D341Med (cell line): ENCODE data around the gene MIEF1.

ENCODE experiments used
- DNase-seq: peaks from one replicate; pipeline ENCODE4 v3.0.0; 2012; ENCODE audit warnings: low spot score

Gene MIEF1

DNA sequence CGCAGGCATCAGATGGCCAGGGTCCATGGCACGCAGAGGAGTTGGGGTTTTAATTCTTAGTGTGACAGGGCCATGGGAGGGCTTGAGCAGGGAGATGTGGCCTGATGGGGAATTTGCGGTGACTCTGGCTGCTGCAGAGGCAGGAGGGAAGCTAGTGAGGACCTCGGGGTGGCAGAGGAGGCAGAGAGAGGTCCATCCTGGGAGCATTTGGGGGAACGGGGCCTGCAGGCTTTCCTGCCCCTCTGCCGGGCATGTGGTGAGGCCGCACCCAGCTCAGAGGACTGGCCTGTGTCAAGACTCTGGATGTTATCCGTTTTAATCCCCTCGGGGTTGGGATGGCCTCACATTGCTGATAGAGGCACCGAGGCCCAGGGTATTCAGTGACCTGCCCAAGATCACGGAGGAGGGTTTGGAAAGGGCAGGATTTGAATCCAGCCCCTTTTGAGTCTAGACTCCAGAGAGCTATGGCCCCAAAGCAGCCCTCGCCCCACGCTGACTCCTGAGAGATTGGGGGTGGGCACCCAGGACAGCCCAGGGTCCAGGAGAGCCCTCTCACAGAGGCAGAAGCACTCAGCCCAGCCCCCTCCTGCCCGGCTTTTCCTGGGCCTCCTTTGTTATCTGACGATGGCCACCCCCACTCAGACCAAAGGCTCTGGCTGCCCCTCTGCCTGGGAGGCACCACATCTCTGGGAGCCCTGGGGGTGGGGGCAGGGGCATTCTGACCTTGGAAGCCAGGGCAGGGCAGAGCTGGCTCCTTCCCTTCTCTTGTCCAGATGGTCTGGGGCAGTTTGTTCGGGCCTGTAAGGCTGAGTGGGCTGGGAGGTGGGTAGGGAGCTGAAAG lies 31.4 kb upstream of the MIEF1 start:
- DNase-seq, result no peak

DNA sequence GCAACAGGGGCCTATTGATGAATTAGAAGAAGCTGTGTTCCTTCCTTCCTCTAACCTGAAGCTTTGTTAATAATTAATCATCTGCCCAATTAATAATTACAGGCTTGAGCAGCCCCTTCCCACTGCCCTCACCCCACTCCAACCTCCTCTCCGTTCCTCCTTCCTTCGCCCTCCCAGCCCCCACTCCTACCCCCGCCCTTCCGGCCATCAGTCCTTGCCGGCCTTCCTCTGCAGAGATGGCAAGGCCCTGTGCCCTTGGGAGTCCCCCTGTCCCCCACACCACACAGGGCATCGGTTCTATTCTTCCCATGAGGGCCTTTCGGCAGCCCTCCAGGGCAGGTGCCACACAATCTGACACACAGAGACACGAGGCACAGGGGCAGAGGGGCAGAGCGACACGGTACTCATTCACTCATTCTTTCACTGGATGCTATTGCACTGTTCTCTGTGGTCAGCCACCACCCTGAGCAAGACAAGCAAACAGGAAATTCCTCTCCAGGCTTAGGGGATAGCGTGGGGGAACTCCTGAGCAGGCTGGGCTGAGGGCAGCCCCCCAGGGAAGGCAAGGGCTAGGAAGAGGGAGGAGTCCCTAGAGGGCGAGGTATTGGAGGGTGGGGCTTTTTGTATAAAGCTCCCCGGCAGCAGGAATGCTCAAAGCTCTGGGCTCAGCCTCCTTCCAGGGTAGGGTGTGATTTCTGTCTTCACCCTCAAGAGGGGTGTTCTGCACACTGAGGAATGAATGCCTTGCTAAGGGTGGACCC lies 30.5 kb upstream of the MIEF1 start:
- no peak for DNase-seq

DNA sequence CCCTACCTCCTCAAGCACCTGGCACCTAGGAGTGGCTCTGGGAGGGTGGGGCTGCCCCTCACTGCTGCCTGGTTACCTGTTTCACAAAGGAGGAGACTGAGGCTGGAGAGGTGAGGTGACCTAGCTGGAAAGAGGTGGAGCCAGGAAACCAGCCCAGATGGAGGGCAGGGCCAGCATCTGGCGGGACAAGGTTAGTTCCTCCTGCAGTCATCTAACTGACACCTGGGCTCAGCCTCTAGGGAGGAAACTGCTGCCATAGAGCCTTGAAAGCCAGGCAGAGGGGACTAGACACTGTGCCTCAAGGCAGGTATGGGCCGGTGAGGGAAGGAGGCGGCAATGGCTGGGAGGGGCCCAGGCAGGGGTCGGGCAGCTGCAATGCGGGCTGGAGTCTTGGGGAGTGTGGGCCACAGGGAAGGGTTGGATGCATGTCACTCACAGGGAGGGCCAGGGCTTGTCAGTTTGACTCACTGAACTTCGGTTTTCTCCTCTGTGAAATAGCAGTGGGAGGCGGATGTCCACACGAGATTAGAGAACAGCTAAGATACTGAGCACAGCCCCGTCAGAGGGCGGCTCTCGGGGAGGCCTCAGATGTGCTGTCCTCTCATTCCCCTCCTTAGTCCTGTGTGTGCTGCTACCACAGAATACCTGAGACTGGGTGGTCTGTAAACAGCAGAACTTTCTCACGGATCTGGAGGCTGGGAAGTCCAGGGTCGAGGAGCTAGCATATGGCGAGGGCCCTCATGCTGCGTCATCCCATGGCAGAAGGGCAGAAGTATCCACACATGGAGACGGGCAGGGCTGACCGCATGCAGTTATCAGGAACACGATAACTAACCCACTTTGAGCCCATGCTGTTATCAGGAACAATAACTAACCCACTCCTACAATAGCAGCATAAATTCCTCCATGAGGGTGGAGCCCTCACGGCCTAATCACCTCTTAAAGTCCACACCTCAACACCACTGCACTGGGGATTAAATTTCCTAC lies 29.2 kb upstream of the MIEF1 start:
- no peak for DNase-seq

DNA sequence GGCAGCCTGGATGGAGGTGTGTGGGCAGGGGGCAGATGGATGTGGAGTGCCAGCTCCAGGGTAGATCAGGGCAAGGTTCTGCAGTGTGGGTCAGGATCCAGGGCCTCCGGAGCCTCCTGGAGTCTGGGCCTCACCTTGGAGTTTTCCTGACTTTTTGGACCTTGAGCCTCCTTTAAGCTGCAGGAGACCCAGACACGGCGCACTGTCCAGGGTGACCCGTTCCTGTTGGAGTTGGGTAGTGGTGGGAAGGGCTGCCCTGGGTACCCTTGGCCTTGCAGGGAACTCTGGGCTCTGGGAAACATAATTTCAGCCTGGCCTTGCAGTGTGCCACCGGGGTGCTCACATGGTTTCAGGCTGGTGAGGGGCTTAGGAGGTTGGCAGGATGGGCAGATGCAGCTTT lies 28.2 kb upstream of the MIEF1 start:
- no peak for DNase-seq

DNA sequence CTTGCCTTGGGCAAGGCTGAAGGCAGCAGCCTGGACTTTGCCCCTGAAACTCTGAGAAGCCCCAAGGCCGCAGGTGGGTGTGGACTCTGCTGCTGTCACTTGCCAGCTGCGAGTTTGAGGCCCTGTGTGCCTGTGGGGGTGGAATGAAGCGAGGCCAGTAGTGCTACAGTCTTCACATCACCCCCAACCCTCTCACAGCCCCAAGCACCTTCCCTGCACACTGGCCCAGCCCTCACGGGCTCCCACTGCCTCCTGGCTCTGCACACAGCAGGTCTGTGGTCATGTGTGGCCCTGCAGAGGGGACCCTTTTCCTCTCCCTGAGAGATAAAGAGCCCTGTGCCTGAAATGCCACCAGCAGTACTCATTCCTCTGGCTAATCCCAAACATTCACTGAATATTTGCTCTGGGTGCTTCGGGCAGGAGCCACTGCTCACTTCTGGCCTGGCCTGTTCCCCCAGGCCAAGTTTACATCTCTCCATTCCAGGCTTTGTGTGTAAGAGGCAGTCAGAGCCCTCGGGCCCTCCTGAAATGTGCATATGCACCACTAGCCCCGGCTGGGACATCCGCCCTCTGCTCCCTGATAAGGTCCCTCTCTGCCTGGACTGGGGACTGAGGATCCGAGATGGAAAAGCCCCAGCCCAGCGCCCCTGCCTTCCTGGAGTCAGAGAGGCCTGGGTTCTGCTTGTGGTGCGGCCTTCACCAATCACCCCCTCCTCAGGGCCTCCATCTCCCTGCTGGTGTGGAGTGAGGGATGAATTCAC lies 27.6 kb upstream of the MIEF1 start:
- no peak for DNase-seq

DNA sequence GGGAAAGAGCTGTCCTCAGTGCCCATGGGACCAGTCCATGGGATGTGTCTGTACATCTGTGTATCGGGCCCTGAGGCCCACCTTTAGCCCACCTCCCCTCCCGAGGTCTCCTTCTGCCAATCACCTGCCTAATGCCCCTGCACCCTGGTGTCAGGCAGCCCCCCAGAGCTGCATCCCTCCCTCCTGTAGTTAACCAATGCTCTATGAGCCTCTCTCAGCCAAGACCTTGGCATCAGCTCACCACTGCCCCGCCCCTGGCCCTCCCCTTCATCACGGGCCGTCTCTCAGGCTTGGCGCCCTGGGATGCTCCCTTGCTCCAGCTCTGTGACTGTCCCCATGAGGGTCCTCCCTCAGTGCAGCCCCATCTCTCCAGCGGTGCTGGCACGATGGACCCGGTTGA lies 26.8 kb upstream of the MIEF1 start:
- DNase-seq, result no peak

DNA sequence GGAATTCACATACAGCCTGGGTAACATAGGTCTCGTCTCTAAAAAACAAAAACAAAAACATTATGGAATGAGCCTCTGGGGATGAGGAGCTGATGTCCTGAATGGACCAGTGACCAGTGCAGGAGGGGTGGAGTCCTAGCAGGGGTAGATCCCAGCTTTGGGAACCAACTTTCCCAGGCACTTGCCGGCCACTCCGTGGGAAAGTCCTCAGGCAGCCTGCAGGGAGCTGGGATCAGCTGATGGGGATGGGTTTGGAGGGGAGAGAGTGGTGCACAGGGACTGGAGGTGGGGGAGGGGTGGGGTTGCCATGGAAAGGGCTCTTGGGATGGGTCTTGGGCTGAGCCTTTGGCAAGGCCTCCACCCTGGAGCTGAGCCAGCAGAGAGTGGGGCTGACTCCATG lies 26.2 kb upstream of the MIEF1 start:
- DNase-seq, result no peak

DNA sequence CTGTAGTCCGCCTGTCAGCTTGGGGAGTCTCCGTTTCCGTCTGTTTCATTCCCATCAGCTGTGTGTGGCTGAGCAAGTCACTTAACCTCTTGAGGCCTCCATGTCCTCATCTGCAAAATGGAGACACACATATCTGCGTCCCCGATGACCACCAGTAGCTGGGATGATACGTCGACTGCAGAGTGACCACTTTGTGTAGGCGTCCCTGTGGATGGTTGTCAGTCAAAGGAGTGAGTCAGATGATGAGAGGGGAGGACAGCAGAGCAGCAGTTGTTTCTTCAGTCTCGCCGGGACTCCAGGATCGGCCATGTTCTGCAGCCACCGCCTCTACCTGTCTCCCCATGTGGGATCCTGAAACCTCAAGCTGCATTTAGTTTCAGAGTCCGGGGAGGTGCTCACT lies 25.4 kb upstream of the MIEF1 start:
- no peak for DNase-seq

DNA sequence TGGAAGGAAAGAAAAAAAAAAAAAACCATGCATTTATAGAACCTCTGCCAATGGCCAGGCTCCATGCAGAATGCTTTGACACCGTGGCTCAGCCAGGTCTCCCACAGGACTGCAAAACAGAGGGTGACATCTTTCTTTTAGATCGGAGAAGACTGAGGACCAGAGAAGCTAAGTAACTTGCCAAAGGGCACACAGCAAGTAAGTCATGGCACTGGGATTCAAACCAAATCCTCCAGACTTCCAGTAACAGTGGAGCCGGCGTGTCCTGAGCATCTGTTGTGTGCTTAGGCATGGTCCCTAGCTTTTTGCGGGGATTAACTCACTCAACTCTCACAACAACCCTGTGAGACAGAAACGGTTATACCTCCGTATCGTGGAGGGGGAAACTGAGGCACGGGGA lies 24.5 kb upstream of the MIEF1 start:
- DNase-seq, result no peak

DNA sequence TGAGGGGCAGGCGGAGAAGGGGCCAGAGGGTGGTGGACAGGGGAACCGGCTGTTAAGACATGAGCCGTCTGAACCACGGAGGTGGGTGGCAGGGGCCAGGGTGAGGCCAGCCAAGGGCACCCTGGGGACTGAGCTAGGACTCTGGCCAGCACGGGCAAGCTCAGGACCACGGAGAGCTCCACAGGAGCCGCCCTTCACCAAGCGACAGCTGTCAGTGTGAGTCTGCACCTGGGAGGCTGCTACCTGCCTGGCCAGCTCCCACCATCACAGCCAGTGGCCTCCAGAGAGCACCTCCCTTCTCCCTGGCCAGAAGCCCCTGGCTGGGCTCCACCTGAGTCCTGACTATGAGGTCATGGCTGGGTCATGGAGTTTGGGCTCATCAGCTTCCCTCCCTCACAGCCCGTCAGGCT lies 23.6 kb upstream of the MIEF1 start:
- no peak for DNase-seq

DNA sequence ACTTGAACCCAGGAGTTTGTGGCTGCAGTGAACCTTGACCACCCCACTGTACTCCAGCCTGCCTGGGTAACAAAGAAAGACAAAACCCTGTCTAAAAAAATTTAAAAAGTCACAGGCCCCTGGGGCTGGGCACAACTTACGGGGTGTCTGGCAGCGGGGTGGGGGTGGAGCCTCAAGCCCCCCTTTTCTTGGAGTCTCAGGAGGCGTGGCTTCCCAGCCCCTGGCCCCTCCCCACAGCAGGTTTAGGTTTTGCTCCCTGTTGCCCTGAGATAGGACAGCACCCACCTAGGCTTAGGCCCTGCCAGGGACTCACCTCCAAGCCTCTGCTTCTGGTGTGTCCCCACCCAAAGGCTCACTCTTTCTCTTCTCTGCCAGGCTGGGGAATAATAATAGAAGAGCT lies 22.8 kb upstream of the MIEF1 start:
- DNase-seq, result no peak

DNA sequence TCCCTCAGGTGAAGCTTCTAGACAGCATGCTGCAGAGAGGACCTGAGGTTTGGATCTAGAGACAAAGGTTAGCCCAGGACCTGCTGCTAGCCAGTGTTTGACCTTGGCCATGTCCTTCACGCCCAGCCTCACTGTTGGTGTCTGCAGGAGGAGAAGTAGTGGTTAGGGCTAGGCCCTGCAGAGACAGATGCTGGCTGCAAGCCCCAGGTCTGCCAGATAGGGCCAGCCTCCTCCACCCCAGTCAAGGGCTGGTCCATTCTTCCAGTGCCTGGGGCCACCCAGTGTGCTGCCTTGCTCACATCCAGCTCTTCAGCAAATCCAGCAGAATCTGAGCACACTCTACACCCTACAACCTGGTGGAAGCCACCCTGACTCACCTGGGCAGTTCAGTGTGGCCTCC lies 21.5 kb upstream of the MIEF1 start:
- no peak for DNase-seq

DNA sequence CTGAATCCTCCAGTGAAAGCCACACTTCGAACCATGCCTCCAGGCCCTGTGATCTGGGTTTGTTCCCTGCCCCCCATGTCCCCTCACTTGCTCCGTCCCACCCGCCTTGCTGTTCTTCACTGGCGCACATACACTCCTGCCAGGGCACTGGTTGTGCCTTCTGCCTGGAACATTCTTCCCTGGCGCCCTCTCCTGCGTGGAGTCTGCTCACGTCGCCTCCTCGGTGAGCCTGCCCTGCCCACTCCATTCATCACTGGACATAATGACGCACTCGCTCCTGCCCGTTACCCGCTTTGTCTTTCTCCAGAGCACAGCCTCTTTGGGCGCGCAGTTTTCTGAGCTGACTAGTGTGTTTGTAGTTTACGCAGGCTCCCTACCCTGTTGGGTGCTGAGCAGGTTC lies 21.0 kb upstream of the MIEF1 start:
- no peak for DNase-seq

DNA sequence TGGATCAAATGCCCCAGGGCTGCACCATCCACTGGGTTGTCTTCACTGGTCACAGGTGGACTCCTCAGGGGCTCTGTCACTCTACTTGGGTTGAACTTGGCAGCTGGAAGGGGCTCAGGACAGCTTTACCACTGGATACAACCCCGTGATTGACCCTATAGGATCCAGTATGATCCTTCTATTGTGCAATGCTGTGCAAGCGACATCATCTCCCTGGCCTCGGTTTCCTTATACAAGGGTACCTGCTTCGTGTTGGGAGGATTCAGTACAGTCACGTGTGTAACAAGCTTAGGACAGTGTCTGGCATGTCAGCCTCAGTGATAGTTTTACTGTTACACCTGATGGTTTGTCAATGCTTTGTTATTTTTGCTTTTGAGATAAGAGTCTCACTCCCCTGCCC lies 20.5 kb upstream of the MIEF1 start:
- no peak for DNase-seq

DNA sequence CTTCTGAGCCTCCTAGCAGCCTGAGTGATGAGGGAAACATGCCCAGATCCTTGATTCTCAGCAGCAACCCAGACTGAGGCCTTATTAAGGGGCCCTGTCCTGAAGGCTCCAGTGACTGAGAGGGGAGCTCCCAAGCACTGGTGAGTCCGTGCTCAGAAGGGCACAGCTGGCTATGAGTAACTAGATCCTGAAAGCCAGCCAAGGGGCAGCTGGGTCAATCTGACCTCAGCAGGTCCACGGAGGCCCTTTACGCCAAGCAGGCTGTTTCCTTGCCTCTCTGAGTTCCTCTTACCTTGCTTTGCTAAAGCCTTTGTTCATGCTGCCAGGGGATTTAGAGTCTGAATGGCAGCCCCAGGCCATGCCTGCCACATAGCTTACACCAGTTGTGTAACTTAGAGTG lies 19.3 kb upstream of the MIEF1 start:
- no peak for DNase-seq

DNA sequence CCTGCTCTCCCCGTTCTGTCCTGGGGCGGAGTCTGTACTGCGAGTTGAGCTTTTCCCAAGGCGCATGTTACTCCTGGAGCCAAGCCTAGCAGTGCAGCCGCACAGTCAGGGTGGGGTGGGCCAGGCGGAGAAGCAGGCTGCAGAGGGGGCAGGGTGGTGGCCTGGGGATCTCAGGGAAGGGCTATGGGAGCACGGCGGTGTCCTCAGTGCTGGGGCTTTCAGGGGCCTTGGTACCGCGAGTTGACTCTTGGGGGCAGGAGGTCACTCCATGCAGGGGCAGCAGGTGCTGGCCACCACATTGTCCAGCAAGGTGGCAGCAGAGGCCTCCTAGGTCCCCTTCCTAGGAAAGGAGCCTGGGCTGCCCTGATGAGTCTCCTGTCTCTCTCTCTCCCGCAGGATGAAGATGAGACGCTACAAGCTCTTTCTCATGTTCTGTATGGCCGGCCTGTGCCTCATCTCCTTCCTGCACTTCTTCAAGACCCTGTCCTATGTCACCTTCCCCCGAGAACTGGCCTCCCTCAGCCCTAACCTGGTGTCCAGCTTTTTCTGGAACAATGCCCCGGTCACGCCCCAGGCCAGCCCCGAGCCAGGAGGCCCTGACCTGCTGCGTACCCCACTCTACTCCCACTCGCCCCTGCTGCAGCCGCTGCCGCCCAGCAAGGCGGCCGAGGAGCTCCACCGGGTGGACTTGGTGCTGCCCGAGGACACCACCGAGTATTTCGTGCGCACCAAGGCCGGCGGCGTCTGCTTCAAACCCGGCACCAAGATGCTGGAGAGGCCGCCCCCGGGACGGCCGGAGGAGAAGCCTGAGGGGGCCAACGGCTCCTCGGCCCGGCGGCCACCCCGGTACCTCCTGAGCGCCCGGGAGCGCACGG lies 14.9 kb upstream of the MIEF1 start:
- DNase-seq, result no peak

DNA sequence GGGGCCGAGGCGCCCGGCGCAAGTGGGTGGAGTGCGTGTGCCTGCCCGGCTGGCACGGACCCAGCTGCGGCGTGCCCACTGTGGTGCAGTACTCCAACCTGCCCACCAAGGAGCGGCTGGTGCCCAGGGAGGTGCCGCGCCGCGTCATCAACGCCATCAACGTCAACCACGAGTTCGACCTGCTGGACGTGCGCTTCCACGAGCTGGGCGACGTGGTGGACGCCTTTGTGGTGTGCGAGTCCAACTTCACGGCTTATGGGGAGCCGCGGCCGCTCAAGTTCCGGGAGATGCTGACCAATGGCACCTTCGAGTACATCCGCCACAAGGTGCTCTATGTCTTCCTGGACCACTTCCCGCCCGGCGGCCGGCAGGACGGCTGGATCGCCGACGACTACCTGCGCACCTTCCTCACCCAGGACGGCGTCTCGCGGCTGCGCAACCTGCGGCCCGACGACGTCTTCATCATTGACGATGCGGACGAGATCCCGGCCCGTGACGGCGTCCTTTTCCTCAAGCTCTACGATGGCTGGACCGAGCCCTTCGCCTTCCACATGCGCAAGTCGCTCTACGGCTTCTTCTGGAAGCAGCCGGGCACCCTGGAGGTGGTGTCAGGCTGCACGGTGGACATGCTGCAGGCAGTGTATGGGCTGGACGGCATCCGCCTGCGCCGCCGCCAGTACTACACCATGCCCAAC lies 14.1 kb upstream of the MIEF1 start:
- DNase-seq, result no peak

DNA sequence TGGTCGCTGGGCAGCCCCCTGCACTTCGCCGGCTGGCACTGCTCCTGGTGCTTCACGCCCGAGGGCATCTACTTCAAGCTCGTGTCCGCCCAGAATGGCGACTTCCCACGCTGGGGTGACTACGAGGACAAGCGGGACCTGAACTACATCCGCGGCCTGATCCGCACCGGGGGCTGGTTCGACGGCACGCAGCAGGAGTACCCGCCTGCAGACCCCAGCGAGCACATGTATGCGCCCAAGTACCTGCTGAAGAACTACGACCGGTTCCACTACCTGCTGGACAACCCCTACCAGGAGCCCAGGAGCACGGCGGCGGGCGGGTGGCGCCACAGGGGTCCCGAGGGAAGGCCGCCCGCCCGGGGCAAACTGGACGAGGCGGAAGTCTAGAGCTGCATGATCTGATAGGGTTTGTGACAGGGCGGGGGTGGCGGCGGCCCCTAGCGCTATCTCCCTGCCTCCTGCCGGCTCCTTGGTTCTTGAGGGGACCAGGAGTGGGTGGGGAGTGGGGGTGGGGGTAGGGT lies 13.5 kb upstream of the MIEF1 start:
- no peak for DNase-seq

DNA sequence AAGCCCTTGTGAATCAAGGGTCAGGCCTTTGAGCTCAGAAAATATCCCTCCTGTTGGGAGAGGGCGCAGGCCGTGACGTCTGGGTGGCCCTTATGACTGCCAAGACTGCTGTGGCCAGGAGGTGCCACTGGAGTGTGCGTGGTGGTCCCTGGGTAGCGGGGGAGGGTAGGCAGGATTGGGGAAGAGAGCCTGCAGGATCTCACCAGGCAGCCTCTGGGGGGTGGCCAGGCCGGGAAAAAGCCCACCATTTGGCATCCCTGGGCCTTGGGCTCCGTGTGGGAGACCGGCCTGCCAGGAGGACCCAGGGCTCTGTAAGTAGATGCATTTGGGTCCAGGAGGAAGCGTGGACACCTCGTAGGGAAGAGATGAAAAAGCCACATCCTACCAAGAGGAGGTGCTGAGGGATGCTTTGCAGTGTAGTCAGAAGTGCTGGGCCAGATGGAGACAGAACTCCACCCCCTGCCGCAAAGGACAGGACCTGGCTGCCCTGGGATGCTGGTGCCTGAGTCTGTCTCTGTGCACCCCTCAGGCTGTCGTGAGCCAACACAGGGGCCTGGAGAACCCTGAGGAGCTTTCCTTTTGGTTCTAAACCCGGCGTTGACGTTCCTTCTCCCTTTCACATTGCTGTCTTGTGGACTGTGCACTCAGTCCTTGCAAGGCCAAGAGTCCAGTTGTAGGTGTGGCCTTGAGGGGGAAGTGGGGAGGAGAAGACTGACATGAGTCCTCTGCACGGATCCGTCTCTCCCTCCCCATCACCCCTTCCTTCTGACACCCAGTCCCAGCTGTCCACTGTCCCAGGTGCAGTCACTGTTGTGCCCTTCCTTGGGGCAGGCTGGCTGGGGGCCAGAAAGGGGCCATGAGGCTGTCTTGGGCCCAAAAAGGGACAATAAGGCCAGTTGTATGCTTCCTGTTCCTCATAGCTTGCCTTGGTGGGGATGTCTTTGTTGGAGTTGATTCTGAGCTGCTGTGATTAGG lies 12.7 kb upstream of the MIEF1 start:
- no peak for DNase-seq
